Inflammatory macrophage (primary cell): ENCODE data around the gene PKNOX2.

Experiments used
- DNase-seq, 2 donors: peaks; one replicate each; pipeline ENCODE4 v3.0.0-alpha.2; 2020 to 2022

Gene PKNOX2

GRCh38 chr11:125365196-125365931 is 200.8 kb downstream of the PKNOX2 start:
- no peak for DNase-seq

DNA sequence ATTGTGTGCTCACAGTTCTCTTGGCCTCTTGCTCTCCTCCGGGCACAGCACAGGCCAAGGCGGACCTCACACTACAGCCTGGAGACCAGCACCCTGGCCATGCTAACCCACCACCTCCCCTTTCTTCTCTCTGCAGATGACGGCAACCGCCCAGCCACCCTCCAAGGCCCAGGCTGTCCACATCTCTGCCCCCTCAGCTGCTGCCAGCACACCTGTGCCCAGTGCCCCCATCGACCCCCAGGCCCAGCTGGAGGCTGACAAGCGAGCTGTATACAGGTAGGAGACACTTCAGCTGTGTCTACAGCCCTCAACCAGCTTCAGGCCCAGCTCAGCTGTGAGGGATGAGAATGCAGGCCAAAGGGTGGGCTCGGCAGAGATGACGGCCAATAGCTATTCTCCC is 203.2 kb downstream of the PKNOX2 start:
- DNase-seq = no peak

GRCh38 chr11:125368757-125369156 is 204.2 kb downstream of the PKNOX2 start:
- no peak for DNase-seq

- no peak for DNase-seq
Observed at GRCh38 chr11:125369808-125370207, 205.3 kb downstream of the PKNOX2 start.

DNA sequence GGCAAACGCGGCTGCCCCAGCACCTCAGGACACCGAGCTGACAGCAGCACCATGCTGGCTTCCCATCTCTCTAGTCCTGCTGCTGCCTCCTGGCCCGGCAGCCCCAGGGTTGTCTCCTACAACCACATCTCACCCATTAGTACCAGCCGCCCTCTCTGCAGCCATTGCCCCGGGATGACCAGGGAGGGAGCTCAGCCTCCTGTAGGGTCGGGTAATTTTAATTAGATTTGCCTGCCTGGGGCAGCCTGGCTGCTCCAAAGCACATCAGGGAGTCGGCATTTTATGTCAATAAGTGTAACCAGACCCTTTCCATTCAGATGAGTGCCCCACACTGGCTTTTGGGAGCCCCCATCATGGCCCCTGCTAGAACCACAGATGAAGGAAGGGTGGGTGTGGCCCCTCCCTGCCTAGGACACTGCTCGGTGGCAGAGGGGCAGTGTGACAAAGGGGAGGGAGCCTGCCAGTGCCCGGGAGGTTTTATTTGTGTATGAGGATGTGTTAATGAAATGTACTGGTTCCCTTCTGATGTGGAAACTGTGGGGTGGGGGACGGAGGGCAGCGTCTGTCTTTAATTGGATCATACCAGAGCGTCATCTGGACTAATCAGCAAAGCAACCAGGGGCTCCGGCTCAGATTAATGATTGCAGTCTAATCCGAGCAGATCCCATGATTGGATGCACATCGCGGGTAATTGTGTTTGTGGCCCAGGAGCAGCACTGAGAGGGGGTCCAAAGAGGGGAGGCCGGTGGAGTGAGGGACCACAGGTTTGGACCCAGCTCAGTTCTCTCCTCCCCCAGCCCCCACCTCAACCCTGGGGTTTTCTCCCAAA is 206.2 kb downstream of the PKNOX2 start:
- DNase-seq = no peak

- no peak for DNase-seq
Observed at GRCh38 chr11:125371431-125371935, 206.9 kb downstream of the PKNOX2 start.

- DNase-seq = no peak
Observed at GRCh38 chr11:125372088-125372487, 207.5 kb downstream of the PKNOX2 start.

DNA sequence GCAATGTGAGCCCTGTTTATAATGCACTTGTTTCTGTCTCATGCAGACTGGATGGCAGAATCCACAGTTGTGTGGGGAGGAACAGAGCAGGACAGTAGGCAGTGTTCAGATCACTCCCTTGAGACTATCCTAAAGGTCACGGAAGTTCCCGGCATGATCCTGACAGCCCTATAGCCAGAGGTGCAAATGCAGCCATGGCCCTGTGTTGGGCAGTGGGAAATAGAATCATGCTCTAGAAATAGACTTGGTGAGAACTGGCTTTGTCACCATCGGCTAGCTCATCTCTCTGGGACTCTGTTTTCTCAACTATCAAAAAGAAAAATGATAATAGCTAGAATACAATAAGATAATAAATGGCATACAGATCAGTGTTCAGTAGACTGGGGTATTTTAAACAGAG is 208.4 kb downstream of the PKNOX2 start:
- no peak for DNase-seq

GRCh38 chr11:125373426-125374391 is 209.2 kb downstream of the PKNOX2 start:
- DNase-seq = no peak

- DNase-seq = no peak
Observed at GRCh38 chr11:125374398-125374797, 209.8 kb downstream of the PKNOX2 start.

DNA sequence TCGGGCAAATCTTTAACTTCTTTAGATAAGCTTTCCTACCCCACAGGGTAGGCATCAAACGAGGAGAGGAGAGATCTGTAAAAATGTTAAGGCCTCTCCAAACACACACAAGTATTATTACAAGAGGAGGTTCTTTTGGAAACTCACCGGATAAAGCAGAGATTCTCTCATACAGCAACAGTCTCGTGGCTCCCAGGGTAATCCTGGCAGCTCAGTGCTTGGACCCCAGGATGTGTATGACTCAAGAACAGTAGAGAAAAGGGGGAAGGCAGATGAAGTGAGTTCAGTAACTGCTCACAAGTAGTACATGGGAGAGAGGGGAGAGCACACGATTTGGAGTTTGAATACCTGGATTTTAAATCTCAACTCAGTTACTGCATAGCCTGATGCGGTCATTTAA is 210.6 kb downstream of the PKNOX2 start:
- no peak for DNase-seq

DNA sequence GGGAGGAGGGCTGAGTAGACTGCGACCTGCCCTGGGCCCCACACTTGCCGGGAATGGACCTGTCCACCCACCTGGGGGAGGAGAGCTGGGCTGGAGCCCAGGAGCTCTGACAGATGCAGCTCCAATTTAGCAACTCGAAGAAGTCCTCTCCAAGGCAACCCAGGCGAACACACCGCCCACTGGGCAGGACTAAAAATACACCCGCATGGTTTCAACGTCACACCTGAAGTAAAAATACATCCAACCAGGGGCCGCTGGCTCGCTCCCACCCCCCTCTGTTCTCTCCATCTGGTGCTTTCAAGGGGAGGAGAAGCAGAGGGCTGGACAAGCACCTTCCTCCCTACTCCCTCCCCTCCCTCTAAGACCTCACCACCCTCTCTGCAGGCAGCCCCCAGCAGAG is 211.6 kb downstream of the PKNOX2 start:
- DNase-seq = no peak

- DNase-seq = no peak
Observed at GRCh38 chr11:125376856-125377255, 212.3 kb downstream of the PKNOX2 start.

- DNase-seq = no peak
Observed at GRCh38 chr11:125378083-125378482, 213.5 kb downstream of the PKNOX2 start.

DNA sequence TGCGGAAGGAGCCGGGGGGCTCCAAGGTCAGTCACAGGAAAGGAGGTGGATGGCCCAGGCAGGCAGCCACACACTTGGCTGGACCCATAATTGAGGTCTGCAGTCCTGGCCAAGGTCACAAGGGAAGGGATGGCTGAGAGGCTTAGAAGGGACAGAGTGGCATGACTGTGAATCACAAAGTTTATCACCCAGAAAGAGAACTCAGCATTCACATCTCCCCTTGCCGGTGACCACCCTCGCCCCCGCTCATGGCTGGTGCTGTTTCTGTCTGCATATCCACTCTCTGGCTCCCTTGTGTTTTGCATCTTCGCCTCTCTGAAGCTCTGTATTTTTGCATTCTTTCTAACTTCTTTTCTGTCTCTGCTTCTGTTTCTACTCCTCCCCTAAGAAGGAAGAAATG is 214.0 kb downstream of the PKNOX2 start:
- DNase-seq = no peak

- no peak for DNase-seq
Observed at GRCh38 chr11:125379565-125379964, 215.0 kb downstream of the PKNOX2 start.

GRCh38 chr11:125379981-125380380 is 215.4 kb downstream of the PKNOX2 start:
- no peak for DNase-seq

GRCh38 chr11:125380756-125381445 is 216.3 kb downstream of the PKNOX2 start:
- DNase-seq = no peak

- no peak for DNase-seq
Observed at GRCh38 chr11:125381499-125382044, 217.0 kb downstream of the PKNOX2 start.

GRCh38 chr11:125382314-125382791 is 217.8 kb downstream of the PKNOX2 start:
- no peak for DNase-seq

- no peak for DNase-seq
Observed at GRCh38 chr11:125382822-125383221, 218.3 kb downstream of the PKNOX2 start.

GRCh38 chr11:125384825-125385224 is 220.3 kb downstream of the PKNOX2 start:
- no peak for DNase-seq
